HG03432 (cell line): ENCODE results near the gene TRMT44.
A peak's percentile ranks its signal among the peaks of the same experiment; 100 is the strongest.

Experiments used
- ATAC-seq: cut with Tn5 transposase; IDR thresholded peaks from one replicate; pipeline ENCODE4 v1.9.1; 2021; ENCODE audit warnings: mild to moderate bottlenecking, moderate library complexity; ENCODE audit not compliant: unreplicated experiment

TRMT44 gene

GRCh38 chr4:8465615-8466611 lies 25.3 kb downstream of the TRMT44 start:
- ATAC-seq = no peak

- ATAC-seq = no peak
Observed at GRCh38 chr4:8467016-8467415, 26.4 kb downstream of the TRMT44 start.

GRCh38 chr4:8468746-8469535 lies 28.4 kb downstream of the TRMT44 start:
- peak; percentile 74 for ATAC-seq

- no peak for ATAC-seq
Observed at GRCh38 chr4:8469550-8469949, 29.0 kb downstream of the TRMT44 start.

GRCh38 chr4:8470451-8471024 lies 30.0 kb downstream of the TRMT44 start:
- no peak for ATAC-seq

GRCh38 chr4:8471211-8471875 lies 30.8 kb downstream of the TRMT44 start:
- no peak for ATAC-seq

GRCh38 chr4:8472158-8472688 lies 31.6 kb downstream of the TRMT44 start:
- ATAC-seq = no peak

GRCh38 chr4:8472689-8473197 lies 32.2 kb downstream of the TRMT44 start:
- ATAC-seq = no peak

- no peak for ATAC-seq
Observed at GRCh38 chr4:8473198-8473919, 32.8 kb downstream of the TRMT44 start.

- no peak for ATAC-seq
Observed at GRCh38 chr4:8473920-8474590, 33.5 kb downstream of the TRMT44 start.

GRCh38 chr4:8474856-8475255 lies 34.3 kb downstream of the TRMT44 start:
- no peak for ATAC-seq

- ATAC-seq = no peak
Observed at GRCh38 chr4:8475751-8476575, 35.4 kb downstream of the TRMT44 start.

- ATAC-seq = no peak
Observed at GRCh38 chr4:8477095-8477635, 36.6 kb downstream of the TRMT44 start.

- no peak for ATAC-seq
Observed at GRCh38 chr4:8477676-8478075, 37.1 kb downstream of the TRMT44 start.

- ATAC-seq = no peak
Observed at GRCh38 chr4:8478371-8478770, 37.8 kb downstream of the TRMT44 start.

- no peak for ATAC-seq
Observed at GRCh38 chr4:8478801-8479744, 38.5 kb downstream of the TRMT44 start.

- ATAC-seq = no peak
Observed at GRCh38 chr4:8480221-8480620, 39.6 kb downstream of the TRMT44 start.
